ENCODE measurements around the gene ARPC4. TPM values are rescaled to one million over a fixed set of nuclear protein-coding genes. Genes with fewer than 3 reads are reported as not detected.

The ARPC4 gene
- polyA plus RNA-seq, 2 of the 4 experiments (the other 2 are of a cell fraction): 140 to 298 TPM

GRCh38 chr3:9803494-9803893 is 10.6 kb downstream of the ARPC4 start:
- no peak for FAIRE-seq
- Histone ChIP-seq H3K4me2 (no peak overlapping the region), H3K27ac (no peak overlapping the region), H3K4me3 (no peak overlapping the region), H3K9me3 (no peaks in the 10 kb centered on the region), H3K4me1 (peaks cover 7% of the 10 kb centered on the region; the same call in 2 of the 3 replicates)
- CTCF ChIA-PET: interaction anchor here (0.9 to 2.6 kb wide), 4 partner anchors 10 to 143 kb away, joined by 3 to 11 read pairs (median 4); partner anchors contain the start of gene ARPC4
- DNase-seq (ENCODE audit: low read depth in 1 of 2, low spot score in 1 of 2): no peak
- ATAC-seq: no peak
- WGBS (ENCODE audit: missing lambda C conversion rate): 80% methylated on average over 1 of the region's 1 CpG
- POLR2A ChIA-PET: interaction anchor here (3.8 kb wide), 1 partner anchor 11 kb away, joined by 14 read pairs; the partner anchor contains the start of genes ARPC4 and TADA3
- TF ChIP-seq ZNF302 (CRISPR knock-in tag; IDR thresholded peaks at IDR 0.05): no peak
- no peak for TF ChIP-seq POLR2AphosphoS2 (conservative IDR thresholded peaks at IDR 0.05; ENCODE audit: low read length)
- TF ChIP-seq HMGXB4 (CRISPR knock-in tag; IDR thresholded peaks at IDR 0.05; ENCODE audit: borderline replicate concordance): no peak
- no peak for TF ChIP-seq GATA3 (IDR thresholded peaks at IDR 0.05; ENCODE audit: borderline replicate concordance)
- no peak for TF ChIP-seq EHF (CRISPR knock-in tag; IDR thresholded peaks at IDR 0.05)
- no peak for TF ChIP-seq NFE2L2 (conservative IDR thresholded peaks at IDR 0.05; ENCODE audit: low read length)
- TF ChIP-seq ZFP36 (IDR thresholded peaks at IDR 0.05; ENCODE audit: borderline replicate concordance, partially characterized antibody): no peak
- no peak for TF ChIP-seq ESRRA (IDR thresholded peaks at IDR 0.05; ENCODE audit: borderline replicate concordance, low read length)
- TF ChIP-seq RFX5 (IDR thresholded peaks at IDR 0.05): no peak
- TF ChIP-seq TP53 (CRISPR knock-in tag; IDR thresholded peaks at IDR 0.05): no peak
- no peak for TF ChIP-seq EHMT2 (IDR thresholded peaks at IDR 0.05; ENCODE audit: low read depth)
- TF ChIP-seq CHD2 (IDR thresholded peaks at IDR 0.05; ENCODE audit: low read length, partially characterized antibody): no peak
- TF ChIP-seq SMC3 (IDR thresholded peaks at IDR 0.05): no peak
- TF ChIP-seq RNF2 (IDR thresholded peaks at IDR 0.05; ENCODE audit: borderline replicate concordance, low read depth): no peak
- TF ChIP-seq ZSCAN20 (CRISPR knock-in tag; IDR thresholded peaks at IDR 0.05): no peak
- no peak for TF ChIP-seq HES2 (IDR thresholded peaks at IDR 0.05)
- TF ChIP-seq KDM1A (IDR thresholded peaks at IDR 0.05; ENCODE audit: low read depth): no peak
- no peak for TF ChIP-seq KDM5A (IDR thresholded peaks at IDR 0.05)

DNA sequence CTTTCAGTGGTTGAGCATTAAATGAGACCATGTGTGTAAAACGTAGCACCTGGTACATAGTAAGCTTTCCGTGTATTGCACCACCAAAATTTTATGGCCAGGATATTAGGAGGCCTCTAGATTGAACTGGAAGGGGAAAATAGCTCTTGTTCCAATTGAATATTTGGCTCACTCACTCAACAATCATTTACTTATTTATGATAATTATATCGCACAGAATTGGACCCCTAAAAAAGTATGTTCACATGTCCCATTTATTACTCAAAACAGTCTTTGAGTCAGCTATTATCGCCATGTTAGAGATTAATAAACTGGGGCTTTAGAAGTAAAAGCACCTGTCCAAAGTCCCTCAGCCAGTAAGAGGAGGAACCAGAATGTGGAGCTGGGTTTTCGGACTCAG is 12.1 kb downstream of the ARPC4 start:
- H3K4me1 ChIP-seq: peaks cover 18% of the 10 kb centered on the region
- TF ChIP-seq TP53 (CRISPR knock-in tag; IDR thresholded peaks at IDR 0.05): no peak
- TF ChIP-seq, protein P1, sequence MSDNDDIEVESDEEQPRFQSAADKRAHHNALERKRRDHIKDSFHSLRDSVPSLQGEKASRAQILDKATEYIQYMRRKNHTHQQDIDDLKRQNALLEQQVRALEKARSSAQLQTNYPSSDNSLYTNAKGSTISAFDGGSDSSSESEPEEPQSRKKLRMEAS (IDR thresholded peaks at IDR 0.05): no peak
- no peak for TF ChIP-seq RCOR1 (IDR thresholded peaks at IDR 0.05; ENCODE audit: low read depth, low read length)
- TF ChIP-seq MAFK (IDR thresholded peaks at IDR 0.05; ENCODE audit: partially characterized antibody): no peak
- TF ChIP-seq, protein P2, sequence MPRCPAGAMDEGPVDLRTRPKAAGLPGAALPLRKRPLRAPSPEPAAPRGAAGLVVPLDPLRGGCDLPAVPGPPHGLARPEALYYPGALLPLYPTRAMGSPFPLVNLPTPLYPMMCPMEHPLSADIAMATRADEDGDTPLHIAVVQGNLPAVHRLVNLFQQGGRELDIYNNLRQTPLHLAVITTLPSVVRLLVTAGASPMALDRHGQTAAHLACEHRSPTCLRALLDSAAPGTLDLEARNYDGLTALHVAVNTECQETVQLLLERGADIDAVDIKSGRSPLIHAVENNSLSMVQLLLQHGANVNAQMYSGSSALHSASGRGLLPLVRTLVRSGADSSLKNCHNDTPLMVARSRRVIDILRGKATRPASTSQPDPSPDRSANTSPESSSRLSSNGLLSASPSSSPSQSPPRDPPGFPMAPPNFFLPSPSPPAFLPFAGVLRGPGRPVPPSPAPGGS (IDR thresholded peaks at IDR 0.05): no peak
- TF ChIP-seq, protein P3, sequence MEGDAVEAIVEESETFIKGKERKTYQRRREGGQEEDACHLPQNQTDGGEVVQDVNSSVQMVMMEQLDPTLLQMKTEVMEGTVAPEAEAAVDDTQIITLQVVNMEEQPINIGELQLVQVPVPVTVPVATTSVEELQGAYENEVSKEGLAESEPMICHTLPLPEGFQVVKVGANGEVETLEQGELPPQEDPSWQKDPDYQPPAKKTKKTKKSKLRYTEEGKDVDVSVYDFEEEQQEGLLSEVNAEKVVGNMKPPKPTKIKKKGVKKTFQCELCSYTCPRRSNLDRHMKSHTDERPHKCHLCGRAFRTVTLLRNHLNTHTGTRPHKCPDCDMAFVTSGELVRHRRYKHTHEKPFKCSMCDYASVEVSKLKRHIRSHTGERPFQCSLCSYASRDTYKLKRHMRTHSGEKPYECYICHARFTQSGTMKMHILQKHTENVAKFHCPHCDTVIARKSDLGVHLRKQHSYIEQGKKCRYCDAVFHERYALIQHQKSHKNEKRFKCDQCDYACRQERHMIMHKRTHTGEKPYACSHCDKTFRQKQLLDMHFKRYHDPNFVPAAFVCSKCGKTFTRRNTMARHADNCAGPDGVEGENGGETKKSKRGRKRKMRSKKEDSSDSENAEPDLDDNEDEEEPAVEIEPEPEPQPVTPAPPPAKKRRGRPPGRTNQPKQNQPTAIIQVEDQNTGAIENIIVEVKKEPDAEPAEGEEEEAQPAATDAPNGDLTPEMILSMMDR (IDR thresholded peaks at IDR 0.05): no peak
- no peak for TF ChIP-seq CHD2 (IDR thresholded peaks at IDR 0.05; ENCODE audit: low read length, partially characterized antibody)
- no peak for TF ChIP-seq GATA3 (IDR thresholded peaks at IDR 0.05; ENCODE audit: borderline replicate concordance)
- TF ChIP-seq JUN (IDR thresholded peaks at IDR 0.05): no peak
- no peak for TF ChIP-seq USF2 (IDR thresholded peaks at IDR 0.05)
- no peak for TF ChIP-seq NR3C1 (IDR thresholded peaks at IDR 0.05)
- TF ChIP-seq EP300 (IDR thresholded peaks at IDR 0.05): no peak
- TF ChIP-seq ESRRA (IDR thresholded peaks at IDR 0.05; ENCODE audit: borderline replicate concordance, low read length): no peak
- TF ChIP-seq PHF8 (IDR thresholded peaks at IDR 0.05; ENCODE audit: borderline replicate concordance, low read depth): no peak
- H3K27ac ChIP-seq: no peak overlapping the region
- 93% methylated on average over 5 of the region's 5 CpGs for WGBS (ENCODE audit: missing lambda C conversion rate)
- no peak overlapping the region for H3K4me2 ChIP-seq
- no peak overlapping the region for H3K4me3 ChIP-seq
- H3K9me3 ChIP-seq: no peaks in the 10 kb centered on the region
- DNase-seq (ENCODE audit: low read depth in 1 of 2, low spot score in 1 of 2) (no peak), FAIRE-seq (no peak), ATAC-seq (no peak)
- POLR2A ChIA-PET: interaction anchor here (3.8 kb wide), 1 partner anchor 12 kb away, joined by 14 read pairs; the partner anchor contains the start of genes ARPC4 and TADA3
- CTCF ChIA-PET: interaction anchor here (0.9 to 2.6 kb wide), 8 partner anchors 12 to 142 kb away, joined by 3 to 11 read pairs (median 4); partner anchors contain the start of genes ARPC4, IL17RC and TADA3

Data from A549 (cell line).